HG03354 (cell line): ENCODE measurements around the gene TTC21A.

Source experiments
- ATAC-seq: cut with Tn5 transposase; IDR thresholded peaks from one replicate; pipeline ENCODE4 v1.9.1; 2021; ENCODE audit warnings: mild to moderate bottlenecking; ENCODE audit not compliant: unreplicated experiment, poor library complexity, severe bottlenecking

TTC21A gene

GRCh38 chr3:39186692-39187151 lies 79.2 kb downstream of the TTC21A start:
- ATAC-seq, result no peak

DNA sequence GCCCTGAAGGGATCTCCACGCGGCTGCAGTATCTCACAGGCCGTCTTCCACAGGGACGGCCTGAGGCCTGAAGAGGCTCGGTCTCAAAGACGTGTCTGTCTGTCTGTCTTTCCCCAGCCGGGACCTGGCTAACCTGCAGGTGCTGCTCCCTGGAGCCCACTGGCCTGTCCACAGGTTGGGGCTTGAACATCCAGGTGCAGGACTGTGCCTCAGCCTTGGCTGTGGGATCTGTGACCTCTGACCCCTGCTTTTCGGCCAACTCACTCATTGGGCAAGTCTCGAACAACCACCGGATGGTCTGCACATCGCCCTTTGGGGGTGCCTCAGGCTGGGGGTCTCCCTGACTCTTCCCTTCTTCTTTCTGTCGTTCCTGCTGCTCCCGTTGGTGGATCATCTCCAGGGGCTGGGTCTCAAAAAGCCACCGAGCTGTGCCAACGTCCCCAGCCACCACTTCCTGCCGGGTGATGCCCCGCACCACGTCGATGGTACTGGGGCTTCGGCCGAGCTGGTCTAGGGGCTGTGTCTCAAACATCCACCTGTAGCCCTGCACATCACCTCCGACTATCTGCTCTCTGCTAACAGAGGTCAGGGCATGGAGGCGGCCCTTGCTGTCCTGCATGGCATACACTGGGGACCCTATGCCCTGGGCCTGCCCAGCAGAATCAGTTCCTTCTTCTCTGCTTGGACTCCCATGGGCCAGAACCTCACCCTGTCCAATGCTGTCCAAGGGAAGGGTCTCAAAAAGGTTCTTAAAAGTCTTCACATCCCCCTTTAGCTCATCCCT lies 80.1 kb downstream of the TTC21A start:
- no peak for ATAC-seq
